DOHH2 (cell line): ENCODE data around the gene ITPRIP.

ENCODE experiments used
- CTCF ChIP-seq: fragments of 200-600 bp; sonication (generic); IDR thresholded peaks from one replicate; pipeline ENCODE4 v1.5.1; 2014; ENCODE audit warnings: antibody characterized with exemption, mild to moderate bottlenecking, low read depth, low read length; ENCODE audit not compliant: poor library complexity, severe bottlenecking
- EZH2phosphoT487 ChIP-seq: fragments of 200-600 bp; sonication (generic); IDR thresholded peaks from 2 replicates; pipeline ENCODE4 v1.6.1; 2017; ENCODE audit warnings: borderline replicate concordance, mild to moderate bottlenecking, antibody characterized with exemption, low read length, moderate library complexity, mixed read lengths

GRCh38 chr10:104348601-104349000 lies 10.3 kb upstream of the ITPRIP start:
- TF ChIP-seq CTCF = no peak
- no peak for TF ChIP-seq EZH2phosphoT487
